ENCODE data around the gene KRT14. TPM values are rescaled to one million over a fixed set of nuclear protein-coding genes. Genes with fewer than 3 reads are reported as not detected.
A peak's percentile ranks its signal among the peaks of the same experiment; 100 is the strongest.
"Not testable (repeated sequence)": the region's sequence is repeated elsewhere in the genome, so short reads cannot be mapped to it uniquely, and the experiment has no call there.

Gene KRT14
- total RNA-seq, 2 donors from 2014 or later, result 2.3 TPM; not detected in 1

DNA sequence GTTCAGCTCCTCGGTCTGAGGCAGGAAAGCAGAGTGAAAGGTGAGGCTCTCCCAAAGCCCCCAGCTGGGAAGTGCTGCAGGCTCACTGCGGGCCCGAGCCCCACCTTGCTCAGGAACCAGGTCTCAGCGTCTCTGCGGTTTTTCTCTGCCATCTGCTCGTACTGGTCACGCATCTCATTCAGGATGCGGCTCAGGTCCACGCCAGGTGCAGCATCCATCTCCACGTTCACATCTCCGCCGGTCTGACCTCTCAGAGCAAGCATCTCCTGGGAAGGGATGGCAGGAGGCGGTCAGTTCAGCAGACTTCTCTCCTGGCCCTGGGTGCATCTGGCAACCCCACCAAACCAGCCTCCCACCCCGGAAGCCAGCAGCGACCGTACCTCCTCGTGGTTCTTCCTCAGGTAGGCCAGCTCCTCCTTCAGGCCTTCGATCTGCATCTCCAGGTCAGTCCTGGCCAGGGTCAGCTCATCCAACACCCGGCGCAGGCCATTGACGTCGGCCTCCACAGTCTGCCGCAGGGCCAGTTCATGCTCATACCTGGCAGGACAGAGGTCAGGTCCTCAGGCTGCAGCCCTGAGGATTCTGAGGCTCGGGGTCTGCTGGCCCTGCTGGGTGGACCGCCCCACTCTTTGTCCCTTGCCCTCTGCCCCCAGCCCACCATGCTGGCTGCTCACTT lies 24.4 kb upstream of the KRT14 start:
- Histone ChIP-seq H3K4me3 (no peak overlapping the region), H3K4me1 (no peaks in the 10 kb centered on the region), H3K36me3 (replicated peaks in 1 of 2; ENCODE audit: insufficient read depth in 1 of 2, low read depth in 2 of 2) (no peaks in the 10 kb centered on the region), H3K9me3 (no peaks in the 10 kb centered on the region), H3K27ac (no peak overlapping the region), H3K27me3 (no peaks in the 10 kb centered on the region)
- TF ChIP-seq, protein P1, sequence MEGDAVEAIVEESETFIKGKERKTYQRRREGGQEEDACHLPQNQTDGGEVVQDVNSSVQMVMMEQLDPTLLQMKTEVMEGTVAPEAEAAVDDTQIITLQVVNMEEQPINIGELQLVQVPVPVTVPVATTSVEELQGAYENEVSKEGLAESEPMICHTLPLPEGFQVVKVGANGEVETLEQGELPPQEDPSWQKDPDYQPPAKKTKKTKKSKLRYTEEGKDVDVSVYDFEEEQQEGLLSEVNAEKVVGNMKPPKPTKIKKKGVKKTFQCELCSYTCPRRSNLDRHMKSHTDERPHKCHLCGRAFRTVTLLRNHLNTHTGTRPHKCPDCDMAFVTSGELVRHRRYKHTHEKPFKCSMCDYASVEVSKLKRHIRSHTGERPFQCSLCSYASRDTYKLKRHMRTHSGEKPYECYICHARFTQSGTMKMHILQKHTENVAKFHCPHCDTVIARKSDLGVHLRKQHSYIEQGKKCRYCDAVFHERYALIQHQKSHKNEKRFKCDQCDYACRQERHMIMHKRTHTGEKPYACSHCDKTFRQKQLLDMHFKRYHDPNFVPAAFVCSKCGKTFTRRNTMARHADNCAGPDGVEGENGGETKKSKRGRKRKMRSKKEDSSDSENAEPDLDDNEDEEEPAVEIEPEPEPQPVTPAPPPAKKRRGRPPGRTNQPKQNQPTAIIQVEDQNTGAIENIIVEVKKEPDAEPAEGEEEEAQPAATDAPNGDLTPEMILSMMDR (IDR thresholded peaks at IDR 0.05), result no peak
- DNase-seq (no peak), ATAC-seq (no peak)
- WGBS, 2 donors, result 69 to 72% methylated on average over 25 of the region's 25 CpGs
- intact Hi-C loops (cut with DNase I), result no loop called here

GRCh38 chr17:41610061-41610517 lies 23.4 kb upstream of the KRT14 start:
- DNase-seq, result peak in 1 of 4 donors; percentile 16
- H3K4me1 ChIP-seq; H3K4me3 ChIP-seq; H3K36me3 ChIP-seq (replicated peaks in 1 of 2; ENCODE audit: insufficient read depth in 1 of 2, low read depth in 2 of 2); ATAC-seq; intact Hi-C loops (cut with DNase I); H3K27ac ChIP-seq; H3K27me3 ChIP-seq; H3K9me3 ChIP-seq: not testable (repeated sequence)
- 10 to 12% methylated on average over 8 to 10 of the region's 10 CpGs for WGBS, 2 donors

GRCh38 chr17:41606930-41607329 lies 20.2 kb upstream of the KRT14 start:
- H3K27me3 ChIP-seq; H3K9me3 ChIP-seq; H3K4me3 ChIP-seq; H3K4me1 ChIP-seq; H3K27ac ChIP-seq; ATAC-seq; intact Hi-C loops (cut with DNase I); DNase-seq; H3K36me3 ChIP-seq (replicated peaks in 1 of 2; ENCODE audit: insufficient read depth in 1 of 2, low read depth in 2 of 2): not testable (repeated sequence)
- WGBS, 2 donors, result 60 to 62% methylated on average over 4 of the region's 4 CpGs

GRCh38 chr17:41602524-41602923 lies 15.8 kb upstream of the KRT14 start:
- Histone ChIP-seq H3K4me1 (no peaks in the 10 kb centered on the region), H3K9me3 (no peaks in the 10 kb centered on the region), H3K27me3 (no peaks in the 10 kb centered on the region), H3K36me3 (replicated peaks in 1 of 2; ENCODE audit: insufficient read depth in 1 of 2, low read depth in 2 of 2) (no peaks in the 10 kb centered on the region), H3K27ac (no peak overlapping the region), H3K4me3 (no peak overlapping the region)
- intact Hi-C loops (cut with DNase I), result no loop called here
- no peak for DNase-seq
- no peak for TF ChIP-seq POLR2A (IDR thresholded peaks at IDR 0.05)
- TF ChIP-seq, protein P1 (IDR thresholded peaks at IDR 0.05), result no peak
- 60 to 68% methylated on average over 2 of the region's 2 CpGs for WGBS, 2 donors
- ATAC-seq, result no peak

- WGBS, 2 donors, result 63 to 71% methylated on average over 4 of the region's 4 CpGs
- DNase-seq (no peak), ATAC-seq (no peak)
- H3K4me1 ChIP-seq, result no peaks in the 10 kb centered on the region
- intact Hi-C loops (cut with DNase I), result no loop called here
- H3K27me3 ChIP-seq, result no peaks in the 10 kb centered on the region
- H3K36me3 ChIP-seq (replicated peaks in 1 of 2; ENCODE audit: insufficient read depth in 1 of 2, low read depth in 2 of 2), result no peaks in the 10 kb centered on the region
- H3K9me3 ChIP-seq, result no peaks in the 10 kb centered on the region
- no peak overlapping the region for H3K4me3 ChIP-seq
- TF ChIP-seq, protein P1 (IDR thresholded peaks at IDR 0.05), result no peak
- TF ChIP-seq POLR2A (IDR thresholded peaks at IDR 0.05), result no peak
- no peak overlapping the region for H3K27ac ChIP-seq
These were observed 13.6 kb upstream of the KRT14 start for GRCh38 chr17:41600318-41600717.

DNA sequence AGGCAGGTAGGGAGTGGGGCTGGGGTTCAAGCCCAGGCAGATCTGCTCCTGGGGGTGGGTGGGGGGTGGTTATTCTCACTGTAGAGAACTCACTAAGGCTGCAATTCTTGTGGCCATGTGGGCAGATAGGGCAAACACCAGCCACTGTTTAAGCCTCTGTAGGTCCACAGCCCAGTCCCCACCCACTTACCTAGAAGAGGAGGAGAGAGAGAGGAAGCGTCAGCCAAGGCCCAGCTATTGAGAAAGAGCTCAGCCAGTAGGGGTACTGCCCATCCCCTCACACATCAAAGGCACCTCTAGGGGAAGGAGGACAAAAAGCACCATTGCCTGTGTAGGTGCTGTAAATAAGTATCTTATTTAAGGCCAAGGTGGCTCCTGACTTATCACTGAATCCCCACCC lies 13.0 kb upstream of the KRT14 start:
- no peak for DNase-seq
- Histone ChIP-seq H3K9me3 (no peaks in the 10 kb centered on the region), H3K4me3 (no peak overlapping the region), H3K27ac (no peak overlapping the region), H3K36me3 (replicated peaks in 1 of 2; ENCODE audit: insufficient read depth in 1 of 2, low read depth in 2 of 2) (no peaks in the 10 kb centered on the region), H3K27me3 (no peaks in the 10 kb centered on the region), H3K4me1 (no peaks in the 10 kb centered on the region)
- WGBS, 2 donors, result 43% methylated on average over 1 of the region's 1 CpG; no CpG with 5 or more reads in 1 of the 2 donors
- intact Hi-C loops (cut with DNase I), result no loop called here
- no peak for ATAC-seq
- TF ChIP-seq POLR2A (IDR thresholded peaks at IDR 0.05), result no peak
- TF ChIP-seq, protein P1 (IDR thresholded peaks at IDR 0.05), result no peak

All from body of pancreas (tissue), 4 donors.